ENCODE measurements around the gene NCF1.
"Not testable (repeated sequence)": the region's sequence is repeated elsewhere in the genome, so short reads cannot be mapped to it uniquely, and the experiment has no call there.

DNA sequence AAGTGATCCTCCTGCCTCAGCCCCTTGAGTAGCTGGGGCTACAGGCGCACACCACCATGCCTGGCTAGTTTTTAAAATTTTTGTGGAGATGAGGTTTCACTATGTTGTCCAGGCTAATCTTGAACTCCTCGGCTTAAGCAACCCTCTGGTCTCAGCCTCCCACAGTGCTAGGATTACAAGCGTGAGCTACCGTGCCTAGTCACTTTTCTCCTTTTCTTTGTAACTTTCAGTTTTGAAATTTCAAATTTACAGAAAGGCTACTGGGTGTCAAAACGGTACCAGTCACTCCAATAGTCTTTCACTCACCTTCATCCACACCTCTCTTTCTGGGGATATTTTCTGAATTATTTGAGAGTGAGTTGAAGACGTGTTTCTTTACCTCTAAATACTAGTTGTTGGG, 1.3 kb downstream of the NCF1 start:
- TF ChIP-seq, protein P1, sequence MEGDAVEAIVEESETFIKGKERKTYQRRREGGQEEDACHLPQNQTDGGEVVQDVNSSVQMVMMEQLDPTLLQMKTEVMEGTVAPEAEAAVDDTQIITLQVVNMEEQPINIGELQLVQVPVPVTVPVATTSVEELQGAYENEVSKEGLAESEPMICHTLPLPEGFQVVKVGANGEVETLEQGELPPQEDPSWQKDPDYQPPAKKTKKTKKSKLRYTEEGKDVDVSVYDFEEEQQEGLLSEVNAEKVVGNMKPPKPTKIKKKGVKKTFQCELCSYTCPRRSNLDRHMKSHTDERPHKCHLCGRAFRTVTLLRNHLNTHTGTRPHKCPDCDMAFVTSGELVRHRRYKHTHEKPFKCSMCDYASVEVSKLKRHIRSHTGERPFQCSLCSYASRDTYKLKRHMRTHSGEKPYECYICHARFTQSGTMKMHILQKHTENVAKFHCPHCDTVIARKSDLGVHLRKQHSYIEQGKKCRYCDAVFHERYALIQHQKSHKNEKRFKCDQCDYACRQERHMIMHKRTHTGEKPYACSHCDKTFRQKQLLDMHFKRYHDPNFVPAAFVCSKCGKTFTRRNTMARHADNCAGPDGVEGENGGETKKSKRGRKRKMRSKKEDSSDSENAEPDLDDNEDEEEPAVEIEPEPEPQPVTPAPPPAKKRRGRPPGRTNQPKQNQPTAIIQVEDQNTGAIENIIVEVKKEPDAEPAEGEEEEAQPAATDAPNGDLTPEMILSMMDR (IDR thresholded peaks at IDR 0.05 in 8 of 11, conservative IDR thresholded peaks at IDR 0.05 in 3 of 11), result not testable (repeated sequence)
- TF ChIP-seq POLR2AphosphoS5 (IDR thresholded peaks at IDR 0.05), result not testable (repeated sequence)
